Measurements from ENCODE around the gene ARHGAP4. TPM values are rescaled to one million over a fixed set of nuclear protein-coding genes. Genes with fewer than 3 reads are reported as not detected.
A peak's percentile ranks its signal among the peaks of the same experiment; 100 is the strongest.

The ARHGAP4 gene
- polyA plus RNA-seq, 3 donors, result 51.5 to 508 (median 64.4) TPM

DNA sequence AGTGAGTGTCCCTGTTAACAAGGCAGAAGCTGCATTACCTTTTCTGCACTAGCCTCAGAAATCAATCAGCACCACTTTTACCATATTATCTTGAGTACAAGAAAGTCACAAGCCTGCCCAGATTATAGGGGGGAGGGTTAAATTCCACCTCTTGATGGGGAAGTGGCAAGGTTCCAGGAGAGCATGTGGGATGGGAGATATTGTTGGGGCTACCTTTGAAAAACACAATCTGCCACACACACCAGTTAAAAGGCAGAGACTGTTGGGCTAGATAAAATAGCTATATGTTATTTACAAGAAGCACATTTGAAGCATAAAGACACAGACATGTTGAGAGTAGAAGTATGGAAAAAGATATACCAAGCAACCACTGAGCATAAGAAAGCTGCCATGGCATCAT, 28.2 kb downstream of the ARHGAP4 start:
- H3K27ac Mint-ChIP-seq, result peak overlapping the region in 2 of 7 donors; percentile 30 to 69
- Histone ChIP-seq H3K27me3 (ENCODE audit: control insufficient read depth in 2 of 2, insufficient read depth in 2 of 2, low read length in 2 of 2) (peaks cover 0 to 11% of the 10 kb centered on the region in 2 donors), H2AFZ (ENCODE audit: insufficient read depth, low read depth, low read length, poor library complexity, severe bottlenecking) (no peak overlapping the region), H3K9ac (ENCODE audit: insufficient read depth, low read length, poor library complexity, severe bottlenecking) (no peak overlapping the region), H3K4me3 (replicated peaks in 1 of 3; ENCODE audit: low read depth in 2 of 3, low read length in 3 of 3) (no peak overlapping the region), H3K27ac (ENCODE audit: low read depth in 1 of 2, low read length in 2 of 2) (no peak overlapping the region), H3K4me1 (ENCODE audit: control insufficient read depth in 1 of 2, insufficient read depth in 2 of 2, low read length in 2 of 2) (peaks cover 27 to 28% of the 10 kb centered on the region in 2 donors), H4K20me1 (ENCODE audit: insufficient read depth, low read length) (no peaks in the 10 kb centered on the region), H3K4me2 (replicated peaks; ENCODE audit: extremely low read depth, low read length, poor library complexity, severe bottlenecking) (no peak overlapping the region), H3K9me3 (replicated peaks in 1 of 2; ENCODE audit: control insufficient read depth in 1 of 2, insufficient read depth in 1 of 2, low read length in 2 of 2) (peaks cover 0 to 7% of the 10 kb centered on the region in 2 donors), H3K36me3 (replicated peaks in 1 of 2; ENCODE audit: control insufficient read depth in 1 of 2, insufficient read depth in 2 of 2, low read length in 2 of 2) (no peaks in the 10 kb centered on the region), H3K79me2 (ENCODE audit: insufficient read depth, low read length) (no peaks in the 10 kb centered on the region)
- intact Hi-C loops (cut with micrococcal nuclease), result no loop called here
- H3K4me1 Mint-ChIP-seq, result peaks cover 24% of the 10 kb centered on the region
- TF ChIP-seq, protein P1, sequence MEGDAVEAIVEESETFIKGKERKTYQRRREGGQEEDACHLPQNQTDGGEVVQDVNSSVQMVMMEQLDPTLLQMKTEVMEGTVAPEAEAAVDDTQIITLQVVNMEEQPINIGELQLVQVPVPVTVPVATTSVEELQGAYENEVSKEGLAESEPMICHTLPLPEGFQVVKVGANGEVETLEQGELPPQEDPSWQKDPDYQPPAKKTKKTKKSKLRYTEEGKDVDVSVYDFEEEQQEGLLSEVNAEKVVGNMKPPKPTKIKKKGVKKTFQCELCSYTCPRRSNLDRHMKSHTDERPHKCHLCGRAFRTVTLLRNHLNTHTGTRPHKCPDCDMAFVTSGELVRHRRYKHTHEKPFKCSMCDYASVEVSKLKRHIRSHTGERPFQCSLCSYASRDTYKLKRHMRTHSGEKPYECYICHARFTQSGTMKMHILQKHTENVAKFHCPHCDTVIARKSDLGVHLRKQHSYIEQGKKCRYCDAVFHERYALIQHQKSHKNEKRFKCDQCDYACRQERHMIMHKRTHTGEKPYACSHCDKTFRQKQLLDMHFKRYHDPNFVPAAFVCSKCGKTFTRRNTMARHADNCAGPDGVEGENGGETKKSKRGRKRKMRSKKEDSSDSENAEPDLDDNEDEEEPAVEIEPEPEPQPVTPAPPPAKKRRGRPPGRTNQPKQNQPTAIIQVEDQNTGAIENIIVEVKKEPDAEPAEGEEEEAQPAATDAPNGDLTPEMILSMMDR (IDR thresholded peaks at IDR 0.05), result no peak
- DNase-seq, result no peak
- H3K9me3 Mint-ChIP-seq, result peaks cover 0 to 10% (median 3%) of the 10 kb centered on the region in 7 donors
- no peak overlapping the region for H3K4me3 Mint-ChIP-seq
- H3K27me3 Mint-ChIP-seq (ENCODE audit: low read depth in 3 of 3), result peaks cover 0 to 55% (median 16%) of the 10 kb centered on the region in 3 donors
- no peaks in the 10 kb centered on the region for H3K36me3 Mint-ChIP-seq

GRCh38 chrX:153889123-153889522, 36.9 kb downstream of the ARHGAP4 start:
- Mint-ChIP-seq H3K36me3 (no peaks in the 10 kb centered on the region), H3K9me3 (peaks cover 0 to 15% (median 7%) of the 10 kb centered on the region in 7 donors), H3K27ac (no peak overlapping the region), H3K27me3 (ENCODE audit: low read depth in 3 of 3) (peaks cover 36 to 79% (median 79%) of the 10 kb centered on the region in 3 donors), H3K4me3 (peak overlapping the region in 1 of 2 donors; percentile 15), H3K4me1 (peaks cover 1% of the 10 kb centered on the region)
- H4K20me1 ChIP-seq (ENCODE audit: insufficient read depth, low read length), result no peaks in the 10 kb centered on the region
- intact Hi-C loops (cut with micrococcal nuclease), result no loop called here
- no peak overlapping the region for H3K27ac ChIP-seq (ENCODE audit: low read depth in 1 of 2, low read length in 2 of 2)
- no peaks in the 10 kb centered on the region for H3K36me3 ChIP-seq (replicated peaks in 1 of 2; ENCODE audit: control insufficient read depth in 1 of 2, insufficient read depth in 2 of 2, low read length in 2 of 2)
- no peak for DNase-seq
- no peak overlapping the region for H2AFZ ChIP-seq (ENCODE audit: insufficient read depth, low read depth, low read length, poor library complexity, severe bottlenecking)
- H3K4me3 ChIP-seq (replicated peaks in 1 of 3; ENCODE audit: low read depth in 2 of 3, low read length in 3 of 3), result no peak overlapping the region
- H3K9me3 ChIP-seq (replicated peaks in 1 of 2; ENCODE audit: control insufficient read depth in 1 of 2, insufficient read depth in 1 of 2, low read length in 2 of 2), result peaks cover 0 to 28% of the 10 kb centered on the region in 2 donors
- peaks cover 43 to 49% of the 10 kb centered on the region in 2 donors for H3K27me3 ChIP-seq (ENCODE audit: control insufficient read depth in 2 of 2, insufficient read depth in 2 of 2, low read length in 2 of 2)
- TF ChIP-seq, protein P1 (IDR thresholded peaks at IDR 0.05), result no peak
- no peak overlapping the region for H3K9ac ChIP-seq (ENCODE audit: insufficient read depth, low read length, poor library complexity, severe bottlenecking)
- peaks cover 5 to 8% of the 10 kb centered on the region in 2 donors for H3K4me1 ChIP-seq (ENCODE audit: control insufficient read depth in 1 of 2, insufficient read depth in 2 of 2, low read length in 2 of 2)
- H3K79me2 ChIP-seq (ENCODE audit: insufficient read depth, low read length), result no peaks in the 10 kb centered on the region
- no CpG with 5 or more reads among the region's 6 CpGs for WGBS (ENCODE audit: insufficient coverage)
- no peak overlapping the region for H3K4me2 ChIP-seq (replicated peaks; ENCODE audit: extremely low read depth, low read length, poor library complexity, severe bottlenecking)
